NCI-H2196 treated with DMSO at 0.1 percent for 48 hours (cell line): Measurements from ENCODE around the gene RNF212.

Source experiments
- DNase-seq: peaks from one replicate; lab custom pipeline; 2025; ENCODE audit not compliant: unreplicated experiment; lab: John Stamatoyannopoulos, UW

RNF212 gene

DNA sequence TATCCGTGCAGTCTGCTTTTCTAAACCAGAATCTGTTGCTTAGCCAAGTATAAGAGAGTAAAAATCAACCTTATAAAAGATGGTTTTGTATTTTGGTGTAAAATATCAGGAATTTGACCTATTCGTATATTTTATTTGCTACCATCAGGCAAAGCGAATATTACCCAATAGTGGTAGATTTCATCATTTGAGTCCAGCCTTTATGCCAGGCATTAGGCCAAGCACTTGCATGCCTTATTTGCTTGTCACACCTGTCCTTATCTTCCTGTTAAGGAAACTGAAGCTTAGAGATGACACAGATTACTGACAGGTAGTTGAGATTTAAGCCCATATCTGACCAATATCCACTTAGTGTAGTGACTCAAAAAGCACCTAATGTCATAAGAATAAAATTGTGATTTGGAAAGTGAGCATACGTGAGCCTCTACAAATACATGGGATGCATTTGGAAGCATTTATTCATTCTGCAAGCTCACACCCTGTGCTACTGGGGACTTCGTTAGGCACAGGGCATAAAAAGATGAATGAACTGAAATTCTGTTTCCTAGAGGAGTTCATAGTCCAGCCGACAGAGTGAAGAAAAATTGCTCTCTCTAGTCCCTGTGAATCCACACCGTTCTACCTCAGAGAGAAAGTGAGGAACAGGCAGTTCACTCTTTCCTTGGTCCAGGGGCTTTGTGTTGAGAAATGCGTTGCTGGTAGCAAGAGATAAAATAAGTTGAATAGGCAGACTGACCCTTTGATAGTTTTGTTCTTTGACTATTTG is 2.3 kb upstream of the RNF212 start:
- DNase-seq: no peak

GRCh38 chr4:1112821-1113182 is 562 bp downstream of the RNF212 start:
- DNase-seq: no peak

GRCh38 chr4:1112174-1112820 is 1.1 kb downstream of the RNF212 start:
- no peak for DNase-seq

DNA sequence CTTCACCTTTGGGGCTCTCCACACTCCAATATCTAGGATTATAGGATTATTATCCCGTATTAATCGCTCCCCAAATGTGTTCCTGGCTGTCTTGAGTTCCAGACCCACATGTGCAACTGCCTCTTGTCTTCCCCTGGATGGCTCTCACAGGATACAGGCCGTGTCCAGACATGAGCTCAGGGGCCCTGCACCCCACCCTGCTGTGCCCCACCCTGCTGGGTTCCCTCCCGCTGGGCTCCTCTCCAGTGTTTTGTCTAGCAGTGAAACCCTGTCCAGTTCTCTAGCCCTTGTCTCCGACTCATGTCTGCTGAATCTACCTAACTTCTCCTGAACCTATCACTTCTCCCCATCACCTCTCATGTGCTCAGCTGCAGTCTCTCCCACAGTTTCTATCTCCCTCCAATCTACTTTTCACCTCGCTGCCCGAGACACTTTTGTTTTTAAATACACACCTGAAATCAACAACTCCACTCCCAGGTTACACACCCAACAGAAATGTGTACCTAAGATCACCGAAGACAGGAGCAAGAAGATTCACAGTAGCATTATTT is 2.0 kb downstream of the RNF212 start:
- DNase-seq: no peak

DNA sequence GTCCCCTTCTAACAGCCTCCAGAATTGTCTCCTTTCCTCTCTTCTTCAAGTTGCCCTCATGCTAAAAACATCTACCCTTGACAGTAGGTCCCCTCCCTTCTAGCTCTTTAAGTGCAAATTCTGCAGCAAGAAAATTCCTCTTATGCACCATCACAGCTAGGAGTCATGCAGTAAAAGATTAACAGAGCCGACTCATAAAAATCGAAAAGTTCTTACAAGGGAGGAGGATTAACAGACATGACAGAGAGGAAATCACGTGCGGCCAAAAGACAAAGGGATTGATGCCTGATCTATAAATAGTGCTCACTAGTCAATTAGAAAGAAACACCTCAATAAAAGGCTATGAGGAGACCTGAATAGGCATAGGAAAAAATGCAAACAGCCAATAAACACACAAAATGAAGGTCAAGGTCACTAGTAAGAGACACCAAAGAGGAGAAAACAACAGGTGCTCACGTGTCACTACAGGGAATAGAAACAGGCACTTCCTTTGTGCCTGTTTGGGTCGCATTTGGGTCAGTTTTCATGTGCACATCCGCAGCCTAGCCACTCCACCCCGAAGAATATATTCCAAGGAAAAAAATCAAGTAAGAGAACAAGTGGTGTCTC is 3.4 kb downstream of the RNF212 start:
- no peak for DNase-seq

- DNase-seq: no peak
Measured at GRCh38 chr4:1109333-1109732, 4.0 kb downstream of the RNF212 start.

GRCh38 chr4:1105662-1106061 is 7.7 kb downstream of the RNF212 start:
- no peak for DNase-seq

GRCh38 chr4:1105067-1105466 is 8.3 kb downstream of the RNF212 start:
- DNase-seq: no peak

GRCh38 chr4:1104647-1105046 is 8.7 kb downstream of the RNF212 start:
- no peak for DNase-seq

DNA sequence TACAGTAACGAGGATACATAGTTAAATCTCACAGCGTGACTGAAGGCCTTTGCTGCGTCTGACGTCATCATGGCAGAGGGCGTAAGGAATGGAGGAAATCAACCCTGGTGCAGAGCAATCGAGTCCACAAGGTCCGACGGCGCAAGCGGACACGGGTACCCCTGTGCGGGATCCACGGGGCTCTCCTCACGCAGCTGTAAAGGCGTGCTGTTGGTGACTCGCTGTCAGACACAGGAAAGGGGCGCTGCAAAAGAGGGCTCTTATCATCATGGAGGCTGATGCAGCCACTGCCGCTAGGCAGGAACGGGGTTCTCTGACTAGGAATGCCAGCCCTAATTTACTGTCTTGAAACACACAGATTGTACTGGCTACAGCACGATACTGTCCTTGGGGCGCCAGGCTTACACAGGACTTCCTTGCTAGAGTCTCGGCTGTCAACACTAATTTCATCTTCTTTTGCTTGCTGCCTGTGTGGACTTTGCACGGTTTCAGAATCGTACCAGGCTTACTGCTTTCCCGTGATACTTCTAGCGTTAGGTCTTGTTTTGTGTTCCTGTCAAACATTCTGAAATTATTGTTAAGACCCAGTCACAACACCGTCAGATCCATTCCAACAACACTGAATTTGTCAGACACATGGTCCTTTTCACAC is 13.6 kb downstream of the RNF212 start:
- no peak for DNase-seq

DNA sequence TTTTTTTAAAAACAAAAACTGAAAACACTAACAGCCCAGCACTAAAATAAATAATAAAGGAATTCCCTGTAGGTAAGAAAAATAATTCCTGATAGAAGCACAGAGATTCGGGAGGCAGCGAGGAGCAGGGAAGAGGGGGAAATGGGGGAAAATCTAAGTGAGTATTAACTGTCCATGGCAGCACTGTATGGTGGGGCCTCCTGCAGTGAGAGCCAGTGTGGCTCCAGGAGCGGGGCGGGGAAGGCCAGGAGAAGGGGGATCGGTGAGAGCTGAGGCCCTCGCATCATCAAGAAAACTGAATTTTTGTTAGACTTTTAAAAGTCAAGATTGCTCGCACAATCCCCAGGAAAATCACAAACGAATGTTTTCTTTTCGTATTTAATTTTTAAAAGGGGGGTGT is 14.1 kb downstream of the RNF212 start:
- DNase-seq: no peak

DNA sequence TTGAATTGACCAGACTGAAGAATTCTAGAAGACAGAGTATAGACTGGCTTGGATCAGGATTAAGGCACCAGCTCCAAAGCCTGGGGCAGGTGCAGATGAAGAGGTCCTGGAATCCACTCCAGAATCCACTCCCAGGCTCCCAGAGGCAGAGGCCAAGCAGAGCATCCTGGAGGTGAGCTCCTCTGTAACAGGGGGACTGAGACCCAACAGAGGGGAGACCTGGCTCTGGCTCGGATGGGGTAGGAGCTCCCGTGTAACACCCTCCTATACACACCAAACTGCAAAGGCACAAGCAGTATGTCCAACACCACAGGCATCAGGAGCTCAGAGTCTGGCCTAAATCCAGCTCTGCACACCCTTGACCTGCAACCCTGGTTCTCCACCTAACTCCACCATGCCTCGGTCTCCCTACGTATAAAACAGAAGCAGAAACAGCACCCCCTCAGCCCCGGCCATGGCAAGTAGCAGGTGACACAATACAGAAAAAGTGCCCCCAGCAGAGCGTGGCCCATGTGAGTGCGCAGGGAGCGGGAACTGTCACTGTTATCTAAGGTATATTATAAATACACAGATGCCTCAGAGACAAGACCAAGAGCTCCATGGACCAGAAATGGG is 14.9 kb downstream of the RNF212 start:
- no peak for DNase-seq

DNA sequence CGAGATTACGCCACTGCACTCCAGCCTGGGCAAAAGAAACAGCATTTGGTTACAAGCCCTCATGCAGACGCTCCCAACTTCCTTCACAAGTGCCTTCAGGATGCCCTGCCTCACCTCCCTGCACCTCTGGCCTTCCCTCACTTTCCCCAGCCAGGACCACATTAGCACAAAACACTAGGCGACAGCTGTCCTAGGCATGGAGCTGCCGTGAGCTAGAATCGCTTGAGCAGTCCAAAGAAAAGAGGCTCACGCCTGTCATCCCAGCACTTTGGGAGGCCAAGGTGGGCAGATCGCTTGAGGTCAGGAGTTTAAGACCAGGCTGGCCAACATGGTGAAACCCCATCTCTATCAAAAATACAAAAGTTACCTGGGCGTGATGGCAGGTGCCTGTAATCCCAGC is 15.8 kb downstream of the RNF212 start:
- no peak for DNase-seq

DNA sequence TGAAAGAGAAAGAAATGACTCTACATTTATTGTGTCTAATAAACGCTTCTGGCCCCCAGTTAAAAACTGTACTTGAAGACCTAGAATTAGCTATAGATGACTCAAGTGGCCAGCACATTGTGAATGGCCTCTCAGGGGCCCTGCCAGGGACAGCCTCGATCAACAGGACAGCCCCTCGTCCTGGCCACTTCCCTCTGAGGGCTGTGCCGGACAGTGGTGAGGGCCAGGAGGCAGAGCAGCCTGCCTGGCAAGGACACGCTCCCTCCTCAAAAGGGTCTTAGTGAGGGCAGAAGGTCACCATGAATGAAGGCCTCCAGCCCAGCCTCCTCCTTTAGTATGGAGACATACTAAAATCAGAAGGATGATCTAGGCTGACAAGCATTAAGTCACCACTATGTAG is 16.5 kb downstream of the RNF212 start:
- no peak for DNase-seq

- DNase-seq: no peak
Measured at GRCh38 chr4:1094336-1094690, 19.1 kb downstream of the RNF212 start.

GRCh38 chr4:1093391-1094335 is 19.7 kb downstream of the RNF212 start:
- DNase-seq: no peak

DNA sequence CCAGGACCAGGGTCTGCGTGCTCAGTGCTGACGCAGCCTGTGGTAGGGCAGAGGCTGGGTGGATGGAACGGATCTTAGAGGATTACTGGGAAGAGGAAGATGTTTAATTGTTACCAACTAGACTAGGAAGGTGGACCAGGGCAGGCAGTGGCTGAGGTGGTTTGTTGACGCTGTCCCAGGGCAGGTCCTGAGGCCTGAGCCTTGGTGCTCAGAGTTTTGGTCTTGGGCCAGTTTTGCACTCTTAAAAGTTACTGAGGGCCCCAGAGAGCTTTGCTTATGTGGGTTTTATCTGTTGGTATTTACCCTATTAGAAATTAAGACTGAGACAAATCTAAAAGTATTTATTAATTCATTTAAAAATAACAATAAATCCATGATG is 20.4 kb downstream of the RNF212 start:
- no peak for DNase-seq

- DNase-seq: no peak
Measured at GRCh38 chr4:1092026-1092982, 21.1 kb downstream of the RNF212 start.

DNA sequence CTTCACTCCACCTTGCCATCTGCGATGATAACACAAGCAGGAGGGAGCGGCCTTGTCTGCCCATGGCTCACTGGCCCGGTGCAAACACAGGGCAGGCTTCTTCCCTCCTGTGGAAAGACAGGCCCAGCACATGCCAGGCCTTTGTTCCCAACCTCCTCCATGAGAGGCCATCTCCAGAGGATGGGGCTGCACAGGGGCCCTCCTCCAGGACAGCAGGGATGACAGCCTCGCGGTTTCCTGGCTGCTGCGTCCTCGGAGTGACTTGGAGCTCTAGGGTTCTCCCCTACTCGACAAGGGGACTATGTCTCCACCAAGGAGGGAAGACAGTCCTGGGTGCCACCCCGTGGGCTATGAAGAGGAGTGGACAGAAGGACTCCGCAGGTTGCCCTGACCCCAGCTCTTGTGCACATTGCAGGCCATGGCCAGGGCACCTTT is 21.8 kb downstream of the RNF212 start:
- no peak for DNase-seq
